Measurements from ENCODE around the gene TUBA1A.

TUBA1A gene

DNA sequence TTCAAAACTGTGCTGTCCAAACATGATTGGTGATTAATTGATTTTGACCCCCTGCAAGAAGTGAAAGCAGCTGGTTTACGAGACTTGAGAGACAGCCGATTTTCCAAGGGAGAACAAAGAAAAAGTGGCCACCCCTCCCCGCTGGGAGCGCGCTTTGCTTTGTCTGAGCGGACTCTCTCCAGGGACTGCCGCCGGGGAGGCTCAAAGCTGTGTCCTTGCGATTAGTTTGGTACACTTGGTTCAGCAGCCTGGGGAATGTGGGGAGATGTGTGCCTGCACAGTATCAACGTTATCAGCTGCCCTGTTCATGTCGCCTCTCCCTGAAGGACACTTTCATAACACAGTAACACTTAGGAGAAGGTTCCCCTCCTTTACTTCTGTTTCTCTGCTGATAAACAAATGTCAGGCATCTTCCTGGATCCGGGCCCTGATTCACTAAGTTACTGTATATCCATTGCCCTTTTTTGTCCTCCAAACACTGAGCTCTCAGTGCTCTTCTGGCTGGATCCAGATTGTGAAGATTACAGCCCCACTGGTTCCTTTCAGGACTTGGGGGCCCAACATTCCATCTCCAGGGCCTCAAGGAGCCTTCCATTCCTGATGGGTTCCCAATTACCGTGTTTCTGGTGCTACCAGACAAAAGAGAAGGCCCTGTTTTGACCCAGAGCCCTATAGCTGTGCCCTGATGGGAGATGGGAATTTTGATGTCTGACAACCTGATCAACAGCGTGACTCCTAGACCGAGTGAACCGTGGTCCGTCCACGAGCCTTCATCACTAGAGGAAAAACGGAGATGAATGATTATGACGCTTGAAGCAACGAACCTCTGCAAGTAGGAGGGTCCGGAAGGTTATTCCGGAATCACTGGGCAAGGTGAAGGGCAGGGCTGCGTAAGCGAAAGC, 44.3 kb upstream of the TUBA1A start (continued):
- no peak for TF ChIP-seq KLF8 (tag by site-specific recombination; IDR thresholded peaks at IDR 0.05)
- TF ChIP-seq PRDM4 (tag by site-specific recombination; IDR thresholded peaks at IDR 0.05): no peak
- TF ChIP-seq FEZF1 (tag by site-specific recombination; IDR thresholded peaks at IDR 0.05): peak; percentile 63
- TF ChIP-seq ZNF585B (tag by site-specific recombination; IDR thresholded peaks at IDR 0.05): no peak
- no peak for TF ChIP-seq ZNF664 (tag by site-specific recombination; IDR thresholded peaks at IDR 0.05)
- TF ChIP-seq BCL11A (tag by site-specific recombination; IDR thresholded peaks at IDR 0.05; ENCODE audit: low read depth): no peak
- no peak for TF ChIP-seq ZNF146 (tag by site-specific recombination; IDR thresholded peaks at IDR 0.05)
- TF ChIP-seq, protein P1, sequence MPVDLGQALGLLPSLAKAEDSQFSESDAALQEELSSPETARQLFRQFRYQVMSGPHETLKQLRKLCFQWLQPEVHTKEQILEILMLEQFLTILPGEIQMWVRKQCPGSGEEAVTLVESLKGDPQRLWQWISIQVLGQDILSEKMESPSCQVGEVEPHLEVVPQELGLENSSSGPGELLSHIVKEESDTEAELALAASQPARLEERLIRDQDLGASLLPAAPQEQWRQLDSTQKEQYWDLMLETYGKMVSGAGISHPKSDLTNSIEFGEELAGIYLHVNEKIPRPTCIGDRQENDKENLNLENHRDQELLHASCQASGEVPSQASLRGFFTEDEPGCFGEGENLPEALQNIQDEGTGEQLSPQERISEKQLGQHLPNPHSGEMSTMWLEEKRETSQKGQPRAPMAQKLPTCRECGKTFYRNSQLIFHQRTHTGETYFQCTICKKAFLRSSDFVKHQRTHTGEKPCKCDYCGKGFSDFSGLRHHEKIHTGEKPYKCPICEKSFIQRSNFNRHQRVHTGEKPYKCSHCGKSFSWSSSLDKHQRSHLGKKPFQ (tag by site-specific recombination; IDR thresholded peaks at IDR 0.05): no peak
- TF ChIP-seq, protein P2, sequence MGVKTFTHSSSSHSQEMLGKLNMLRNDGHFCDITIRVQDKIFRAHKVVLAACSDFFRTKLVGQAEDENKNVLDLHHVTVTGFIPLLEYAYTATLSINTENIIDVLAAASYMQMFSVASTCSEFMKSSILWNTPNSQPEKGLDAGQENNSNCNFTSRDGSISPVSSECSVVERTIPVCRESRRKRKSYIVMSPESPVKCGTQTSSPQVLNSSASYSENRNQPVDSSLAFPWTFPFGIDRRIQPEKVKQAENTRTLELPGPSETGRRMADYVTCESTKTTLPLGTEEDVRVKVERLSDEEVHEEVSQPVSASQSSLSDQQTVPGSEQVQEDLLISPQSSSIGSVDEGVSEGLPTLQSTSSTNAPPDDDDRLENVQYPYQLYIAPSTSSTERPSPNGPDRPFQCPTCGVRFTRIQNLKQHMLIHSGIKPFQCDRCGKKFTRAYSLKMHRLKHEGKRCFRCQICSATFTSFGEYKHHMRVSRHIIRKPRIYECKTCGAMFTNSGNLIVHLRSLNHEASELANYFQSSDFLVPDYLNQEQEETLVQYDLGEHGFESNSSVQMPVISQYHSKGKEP (tag by site-specific recombination; IDR thresholded peaks at IDR 0.05): no peak
- TF ChIP-seq ZFP69B (tag by site-specific recombination; IDR thresholded peaks at IDR 0.05): no peak
- TF ChIP-seq KLF10 (tag by site-specific recombination; IDR thresholded peaks at IDR 0.05): 0 out of 2 replicates have a peak, but pooled peaks have one; percentile 3
- TF ChIP-seq, protein P3, sequence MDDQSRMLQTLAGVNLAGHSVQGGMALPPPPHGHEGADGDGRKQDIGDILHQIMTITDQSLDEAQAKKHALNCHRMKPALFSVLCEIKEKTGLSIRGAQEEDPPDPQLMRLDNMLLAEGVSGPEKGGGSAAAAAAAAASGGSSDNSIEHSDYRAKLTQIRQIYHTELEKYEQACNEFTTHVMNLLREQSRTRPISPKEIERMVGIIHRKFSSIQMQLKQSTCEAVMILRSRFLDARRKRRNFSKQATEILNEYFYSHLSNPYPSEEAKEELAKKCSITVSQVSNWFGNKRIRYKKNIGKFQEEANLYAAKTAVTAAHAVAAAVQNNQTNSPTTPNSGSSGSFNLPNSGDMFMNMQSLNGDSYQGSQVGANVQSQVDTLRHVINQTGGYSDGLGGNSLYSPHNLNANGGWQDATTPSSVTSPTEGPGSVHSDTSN (CRISPR knock-in tag; IDR thresholded peaks at IDR 0.05): no peak
- no peak for TF ChIP-seq KLF9 (tag by site-specific recombination; IDR thresholded peaks at IDR 0.05; ENCODE audit: low read depth)
- TF ChIP-seq, protein P4, sequence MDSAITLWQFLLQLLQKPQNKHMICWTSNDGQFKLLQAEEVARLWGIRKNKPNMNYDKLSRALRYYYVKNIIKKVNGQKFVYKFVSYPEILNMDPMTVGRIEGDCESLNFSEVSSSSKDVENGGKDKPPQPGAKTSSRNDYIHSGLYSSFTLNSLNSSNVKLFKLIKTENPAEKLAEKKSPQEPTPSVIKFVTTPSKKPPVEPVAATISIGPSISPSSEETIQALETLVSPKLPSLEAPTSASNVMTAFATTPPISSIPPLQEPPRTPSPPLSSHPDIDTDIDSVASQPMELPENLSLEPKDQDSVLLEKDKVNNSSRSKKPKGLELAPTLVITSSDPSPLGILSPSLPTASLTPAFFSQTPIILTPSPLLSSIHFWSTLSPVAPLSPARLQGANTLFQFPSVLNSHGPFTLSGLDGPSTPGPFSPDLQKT (IDR thresholded peaks at IDR 0.05; ENCODE audit: borderline replicate concordance, low read depth, low read length): no peak
- TF ChIP-seq ZNF660 (tag by site-specific recombination; IDR thresholded peaks at IDR 0.05): no peak
- no peak for TF ChIP-seq ZNF560 (tag by site-specific recombination; IDR thresholded peaks at IDR 0.05; ENCODE audit: borderline replicate concordance)
- TF ChIP-seq GFI1B (tag by site-specific recombination; IDR thresholded peaks at IDR 0.05): no peak
- TF ChIP-seq ZNF324 (tag by site-specific recombination; IDR thresholded peaks at IDR 0.05): no peak
- TF ChIP-seq REPIN1 (tag by site-specific recombination; IDR thresholded peaks at IDR 0.05; ENCODE audit: low read depth): no peak
- TF ChIP-seq WT1 (tag by site-specific recombination; IDR thresholded peaks at IDR 0.05): no peak
- TF ChIP-seq ZNF221 (tag by site-specific recombination; IDR thresholded peaks at IDR 0.05; ENCODE audit: borderline replicate concordance): no peak
- no peak for TF ChIP-seq ZNF266 (tag by site-specific recombination; IDR thresholded peaks at IDR 0.05; ENCODE audit: low read depth)
- TF ChIP-seq ZNF23 (tag by site-specific recombination; IDR thresholded peaks at IDR 0.05; ENCODE audit: borderline replicate concordance): no peak
- TF ChIP-seq ZNF555 (tag by site-specific recombination; conservative IDR thresholded peaks at IDR 0.05): no peak
- no peak for TF ChIP-seq ZNF157 (tag by site-specific recombination; IDR thresholded peaks at IDR 0.05)
- no peak for TF ChIP-seq SCRT2 (tag by site-specific recombination; IDR thresholded peaks at IDR 0.05)
- no peak for TF ChIP-seq ZNF140 (tag by site-specific recombination; IDR thresholded peaks at IDR 0.05)
- TF ChIP-seq, protein P5, sequence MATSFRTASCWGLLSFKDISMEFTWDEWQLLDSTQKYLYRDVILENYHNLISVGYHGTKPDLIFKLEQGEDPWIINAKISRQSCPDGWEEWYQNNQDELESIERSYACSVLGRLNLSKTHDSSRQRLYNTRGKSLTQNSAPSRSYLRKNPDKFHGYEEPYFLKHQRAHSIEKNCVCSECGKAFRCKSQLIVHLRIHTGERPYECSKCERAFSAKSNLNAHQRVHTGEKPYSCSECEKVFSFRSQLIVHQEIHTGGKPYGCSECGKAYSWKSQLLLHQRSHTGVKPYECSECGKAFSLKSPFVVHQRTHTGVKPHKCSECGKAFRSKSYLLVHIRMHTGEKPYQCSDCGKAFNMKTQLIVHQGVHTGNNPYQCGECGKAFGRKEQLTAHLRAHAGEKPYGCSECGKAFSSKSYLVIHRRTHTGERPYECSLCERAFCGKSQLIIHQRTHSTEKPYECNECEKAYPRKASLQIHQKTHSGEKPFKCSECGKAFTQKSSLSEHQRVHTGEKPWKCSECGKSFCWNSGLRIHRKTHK (tag by site-specific recombination; IDR thresholded peaks at IDR 0.05): no peak
- peak; percentile 41; the same call in 1 of the 2 replicates for TF ChIP-seq ZEB2 (tag by site-specific recombination; IDR thresholded peaks at IDR 0.05)
- TF ChIP-seq ZFP3 (tag by site-specific recombination; IDR thresholded peaks at IDR 0.05; ENCODE audit: low read depth): no peak
- no peak for TF ChIP-seq ZSCAN23 (tag by site-specific recombination; IDR thresholded peaks at IDR 0.05)
- TF ChIP-seq ZNF530 (tag by site-specific recombination; IDR thresholded peaks at IDR 0.05; ENCODE audit: low read depth): no peak
